Upper lobe of left lung (tissue), 4 donors: Measurements from ENCODE around the gene EFCAB10.

Source experiments
- CTCF ChIP-seq, 6 experiments: fragments of 450-650 bp in 4 of 6; fragments of 200-600 bp in 2 of 6; sonication (generic) in 2 of 6; IDR thresholded peaks; one replicate each; pipeline ENCODE4 v1.5.1; 2016 to 2019; ENCODE audit warnings: antibody characterized with exemption in 6 of 6
- POLR2A ChIP-seq, 4 donors: fragments of 450-650 bp; IDR thresholded peaks; one replicate each; pipeline ENCODE4 v1.5.1; 2016 to 2017; ENCODE audit warnings: antibody characterized with exemption in 4 of 4, mild to moderate bottlenecking in 2 of 4
- POLR2AphosphoS5 ChIP-seq, 2 donors: sonication (generic); formaldehyde crosslinking; IDR thresholded peaks; one replicate each; pipeline ENCODE4 v1.5.1; 2017; ENCODE audit warnings: antibody characterized with exemption in 2 of 2

GRCh38 chr7:105567024-105567423, 14.3 kb downstream of the EFCAB10 start:
- no peak for TF ChIP-seq POLR2A (IDR thresholded peaks at IDR 0.05)
- no peak for TF ChIP-seq CTCF (IDR thresholded peaks at IDR 0.05)
- no peak for TF ChIP-seq POLR2AphosphoS5 (IDR thresholded peaks at IDR 0.05)
